Tibial nerve (tissue), 4 donors: Measurements from ENCODE around the gene CCDC70.

ENCODE experiments used
- CTCF ChIP-seq, 5 experiments: fragments of 200-600 bp in 3 of 5; fragments of 450-650 bp in 2 of 5; sonication (generic) in 3 of 5; IDR thresholded peaks; one replicate each; pipeline ENCODE4 v1.5.1; 2016 to 2019; ENCODE audit warnings: antibody characterized with exemption in 5 of 5, mild to moderate bottlenecking in 3 of 5, moderate library complexity in 2 of 5
- EP300 ChIP-seq, 2 donors: sonication (generic); formaldehyde crosslinking; IDR thresholded peaks; one replicate each; pipeline ENCODE4 v1.6.1; 2017; ENCODE audit warnings: antibody characterized with exemption in 2 of 2, mild to moderate bottlenecking in 1 of 2
- POLR2A ChIP-seq, 2 donors: fragments of 450-650 bp; IDR thresholded peaks; one replicate each; pipeline ENCODE4 v1.6.1; 2017; ENCODE audit warnings: antibody characterized with exemption in 2 of 2, mild to moderate bottlenecking in 2 of 2, moderate library complexity in 2 of 2

DNA sequence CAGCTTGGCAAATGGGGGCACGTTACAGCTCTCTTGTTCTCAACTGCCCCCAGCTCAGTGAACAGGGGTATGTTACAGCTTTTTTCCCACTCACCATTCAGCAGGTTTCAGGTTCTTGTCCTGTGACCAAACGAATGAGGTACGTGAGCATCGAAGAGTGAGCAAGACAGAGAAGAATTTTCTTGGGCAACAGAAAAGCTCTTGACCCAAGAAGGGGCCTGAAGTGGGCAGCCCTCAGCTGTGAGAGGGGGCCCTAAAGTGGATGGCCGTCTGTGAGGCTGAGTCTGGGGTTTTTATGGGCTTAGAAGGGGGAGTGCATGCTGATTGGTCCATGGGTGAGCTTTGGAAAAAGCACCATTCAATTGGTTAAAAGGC is 21.4 kb downstream of the CCDC70 start:
- no peak for TF ChIP-seq CTCF (IDR thresholded peaks at IDR 0.05)
- no peak for TF ChIP-seq POLR2A (IDR thresholded peaks at IDR 0.05)
- no peak for TF ChIP-seq EP300 (IDR thresholded peaks at IDR 0.05)
